Measurements from ENCODE around the gene TSSK2.
"Not testable (repeated sequence)": the region's sequence is repeated elsewhere in the genome, so short reads cannot be mapped to it uniquely, and the experiment has no call there.

Gene TSSK2

DNA sequence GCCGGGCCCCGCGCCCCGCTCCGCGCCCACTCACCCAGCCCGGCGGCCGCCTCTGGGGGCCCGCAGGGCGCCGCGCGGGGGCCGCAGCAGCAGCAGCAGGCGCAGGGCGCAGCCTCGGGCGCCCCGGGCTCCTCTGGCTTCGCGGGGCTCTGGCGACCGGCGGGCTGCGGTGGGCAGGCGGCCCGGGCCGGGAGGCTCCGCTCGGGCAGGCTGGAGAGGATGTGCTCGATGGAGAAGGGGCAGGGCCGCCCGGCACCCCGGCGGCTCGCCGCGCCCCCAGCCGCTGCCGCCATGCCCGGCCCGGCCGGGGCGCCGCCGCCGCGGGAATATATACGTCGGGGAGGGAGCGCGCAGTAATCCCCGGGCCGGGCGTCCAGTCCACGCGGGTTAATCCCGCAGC lies 18.9 kb downstream of the TSSK2 start, which contains the start of gene GSC2:
Gene GSC2, minus strand, starts transcription at position 302 of the 400 bp plus-strand sequence. Its CDS starts 9 bp downstream, at position 293.
- Histone ChIP-seq H3K4me3 (ENCODE audit: low read depth in 1 of 2, low read length in 1 of 2) (peak within 1 kb of the TSS; percentile 2 to 12), H3K4me1 (ENCODE audit: control insufficient read depth in 1 of 2, insufficient read depth in 1 of 2, low read depth in 1 of 2, low read length in 1 of 2) (peaks cover 8 to 18% of the 10 kb centered on the region in 2 experiments), H3K27me3 (peaks cover 90% of the 10 kb centered on the region)

DNA sequence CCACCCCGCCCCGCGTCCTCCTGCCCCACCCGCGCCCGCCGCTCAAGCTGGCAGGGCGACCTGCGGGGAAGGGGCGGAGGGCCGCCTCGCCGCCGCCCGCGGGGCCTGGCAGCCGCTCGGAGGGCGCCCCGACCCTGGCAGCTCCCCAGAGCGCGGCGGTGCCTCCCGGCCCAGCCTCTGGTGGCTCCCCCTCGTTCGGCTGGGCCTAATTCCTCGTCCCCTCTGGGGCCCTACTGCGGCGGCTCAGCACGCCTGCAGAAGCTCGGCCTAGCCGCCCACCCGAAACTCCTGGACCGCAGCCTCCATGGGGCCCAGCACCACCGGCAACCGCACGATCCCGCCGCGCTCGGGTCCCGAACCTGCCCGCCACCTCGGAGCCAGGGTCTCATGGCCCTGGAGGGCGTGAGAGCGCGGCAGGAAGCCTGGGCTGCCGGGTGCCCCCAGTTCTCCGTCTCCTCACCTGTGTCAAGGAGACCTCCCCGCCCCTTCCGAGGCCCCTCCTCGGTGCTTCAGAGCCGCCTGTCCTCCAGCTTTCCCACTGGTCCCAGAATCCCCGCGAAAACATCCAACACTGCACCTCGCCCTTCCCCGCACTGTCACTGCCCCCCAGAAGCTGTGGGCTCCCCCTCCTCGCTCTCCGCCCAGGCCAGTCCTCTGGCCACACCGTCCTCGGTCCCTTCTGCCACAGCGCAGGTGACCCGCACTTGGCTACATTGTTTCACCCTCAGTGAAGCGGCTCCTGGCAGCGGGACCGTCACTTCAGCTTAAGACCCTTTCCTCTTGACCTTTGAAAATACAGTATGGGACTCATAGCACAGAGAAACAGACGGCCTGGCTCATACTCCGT lies 19.6 kb downstream of the TSSK2 start:
- H3K36me3 ChIP-seq: no peaks in the 10 kb centered on the region

More for the DNA sequence above, 18.9 kb downstream of the TSSK2 start, which contains the start of gene GSC2:
- TF ChIP-seq, protein P1, sequence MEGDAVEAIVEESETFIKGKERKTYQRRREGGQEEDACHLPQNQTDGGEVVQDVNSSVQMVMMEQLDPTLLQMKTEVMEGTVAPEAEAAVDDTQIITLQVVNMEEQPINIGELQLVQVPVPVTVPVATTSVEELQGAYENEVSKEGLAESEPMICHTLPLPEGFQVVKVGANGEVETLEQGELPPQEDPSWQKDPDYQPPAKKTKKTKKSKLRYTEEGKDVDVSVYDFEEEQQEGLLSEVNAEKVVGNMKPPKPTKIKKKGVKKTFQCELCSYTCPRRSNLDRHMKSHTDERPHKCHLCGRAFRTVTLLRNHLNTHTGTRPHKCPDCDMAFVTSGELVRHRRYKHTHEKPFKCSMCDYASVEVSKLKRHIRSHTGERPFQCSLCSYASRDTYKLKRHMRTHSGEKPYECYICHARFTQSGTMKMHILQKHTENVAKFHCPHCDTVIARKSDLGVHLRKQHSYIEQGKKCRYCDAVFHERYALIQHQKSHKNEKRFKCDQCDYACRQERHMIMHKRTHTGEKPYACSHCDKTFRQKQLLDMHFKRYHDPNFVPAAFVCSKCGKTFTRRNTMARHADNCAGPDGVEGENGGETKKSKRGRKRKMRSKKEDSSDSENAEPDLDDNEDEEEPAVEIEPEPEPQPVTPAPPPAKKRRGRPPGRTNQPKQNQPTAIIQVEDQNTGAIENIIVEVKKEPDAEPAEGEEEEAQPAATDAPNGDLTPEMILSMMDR (IDR thresholded peaks at IDR 0.05): no peak
- H3K9me3 ChIP-seq: no peaks in the 10 kb centered on the region
- H3K27ac ChIP-seq: no peak within 1 kb of the TSS
- no peaks in the 10 kb centered on the region for H3K36me3 ChIP-seq

DNA sequence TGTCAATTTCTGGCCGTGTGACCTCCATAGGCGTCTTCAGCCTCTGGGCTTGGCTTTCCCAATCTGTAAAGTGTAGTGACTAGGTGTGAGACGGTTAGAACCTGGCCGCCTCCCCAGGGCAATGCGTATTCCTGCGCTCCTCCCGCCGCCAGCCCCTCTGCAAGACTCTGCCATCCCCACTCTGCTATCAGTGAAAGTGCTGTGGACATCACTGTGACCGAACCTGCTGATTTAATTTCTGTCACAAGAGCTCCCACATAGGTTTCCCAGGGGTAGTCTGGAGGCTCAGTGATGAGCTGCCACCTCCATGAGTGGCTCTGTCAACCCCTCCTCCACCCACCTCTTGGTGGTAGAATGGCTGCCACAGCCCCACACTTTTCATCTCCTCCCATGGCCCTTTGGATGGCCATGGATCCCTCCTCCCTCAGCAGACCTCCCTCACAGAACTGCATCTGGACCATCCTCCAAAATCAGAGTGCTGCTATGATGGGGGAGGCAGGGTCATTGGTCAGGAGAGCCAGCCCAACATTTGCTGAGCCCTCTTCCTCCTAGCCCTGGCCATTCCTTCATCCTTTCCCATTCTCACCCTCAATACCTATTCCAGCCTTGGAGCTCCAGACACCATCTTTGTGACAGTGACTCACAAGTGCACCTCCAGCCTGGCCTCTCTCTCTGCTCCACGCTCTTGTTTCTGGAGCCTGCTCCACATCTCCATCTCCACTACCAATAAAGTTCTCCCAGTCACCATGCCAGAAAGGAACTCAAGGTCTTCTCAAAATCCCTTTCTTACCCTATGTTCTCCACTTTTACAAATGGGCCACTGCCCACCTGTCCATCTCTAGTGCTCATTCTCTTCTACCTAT lies 20.5 kb downstream of the TSSK2 start:
- Histone ChIP-seq H3K36me3 (no peaks in the 10 kb centered on the region), H3K4me3 (ENCODE audit: low read depth in 1 of 2, low read length in 1 of 2) (no peak overlapping the region), H3K9me3 (no peaks in the 10 kb centered on the region), H3K27ac (no peak overlapping the region), H3K4me1 (ENCODE audit: control insufficient read depth in 1 of 2, insufficient read depth in 1 of 2, low read depth in 1 of 2, low read length in 1 of 2) (peaks cover 7 to 18% of the 10 kb centered on the region in 2 experiments), H3K27me3 (peaks cover 95% of the 10 kb centered on the region)
- TF ChIP-seq, protein P1 (IDR thresholded peaks at IDR 0.05): no peak

More for the DNA sequence above, 19.6 kb downstream of the TSSK2 start:
- peaks cover 97% of the 10 kb centered on the region for H3K27me3 ChIP-seq
- H3K9me3 ChIP-seq: no peaks in the 10 kb centered on the region
- no peak overlapping the region for H3K27ac ChIP-seq
- TF ChIP-seq, protein P1 (IDR thresholded peaks at IDR 0.05): no peak
- H3K4me1 ChIP-seq (ENCODE audit: control insufficient read depth in 1 of 2, insufficient read depth in 1 of 2, low read depth in 1 of 2, low read length in 1 of 2): peaks cover 7 to 18% of the 10 kb centered on the region in 2 experiments
- H3K4me3 ChIP-seq (ENCODE audit: low read depth in 1 of 2, low read length in 1 of 2): no peak overlapping the region

DNA sequence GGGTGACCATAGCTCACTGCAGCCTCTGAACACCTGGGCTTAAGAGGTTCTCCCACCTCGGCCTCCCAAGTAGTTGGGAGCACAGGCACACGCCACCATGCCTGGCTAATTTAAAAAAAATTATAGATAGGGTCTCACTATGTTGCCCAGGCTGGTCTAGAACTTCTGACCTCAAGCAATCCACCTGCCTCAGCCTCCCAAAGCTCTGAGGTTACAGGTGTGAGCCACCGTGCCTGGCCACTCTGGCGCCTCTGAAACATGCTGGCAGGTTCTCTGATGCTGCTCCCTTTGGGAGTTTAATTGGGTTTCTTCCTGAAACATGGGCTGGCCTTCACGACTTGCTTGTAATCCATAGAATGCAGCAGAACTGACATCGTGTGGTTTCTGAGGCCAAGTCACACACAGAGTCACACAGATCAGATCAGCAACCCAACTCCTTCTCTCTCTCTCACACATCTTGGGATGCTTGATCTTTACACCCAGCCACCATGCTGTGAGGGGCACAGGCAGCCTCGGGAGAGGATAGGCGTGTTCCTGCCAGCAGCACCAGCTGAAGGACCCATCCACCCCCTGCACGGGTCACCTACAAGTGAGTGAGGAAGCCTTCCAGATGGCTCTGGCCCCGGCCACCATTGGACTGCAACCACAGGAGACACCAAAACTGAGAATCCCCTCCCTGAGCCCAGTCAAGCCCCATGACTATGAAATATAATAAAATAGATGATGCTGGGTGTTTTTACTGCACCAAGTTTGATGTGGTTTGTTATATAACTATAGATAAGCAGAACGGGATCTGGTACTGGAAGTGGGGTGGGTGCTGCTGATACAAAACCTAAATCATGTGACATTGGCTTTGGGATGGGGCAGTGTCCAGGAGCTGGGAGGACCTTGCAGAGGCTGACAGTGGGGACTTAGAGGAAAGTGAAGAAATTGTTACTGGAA lies 22.1 kb downstream of the TSSK2 start:
- TF ChIP-seq, protein P1 (IDR thresholded peaks at IDR 0.05): no peak
- Histone ChIP-seq H3K4me3 (ENCODE audit: low read depth in 1 of 2, low read length in 1 of 2) (no peak overlapping the region), H3K36me3 (no peaks in the 10 kb centered on the region), H3K27me3 (peaks cover 88% of the 10 kb centered on the region), H3K4me1 (ENCODE audit: control insufficient read depth in 1 of 2, insufficient read depth in 1 of 2, low read depth in 1 of 2, low read length in 1 of 2) (peaks cover 7 to 18% of the 10 kb centered on the region in 2 experiments), H3K27ac (no peak overlapping the region), H3K9me3 (no peaks in the 10 kb centered on the region)

DNA sequence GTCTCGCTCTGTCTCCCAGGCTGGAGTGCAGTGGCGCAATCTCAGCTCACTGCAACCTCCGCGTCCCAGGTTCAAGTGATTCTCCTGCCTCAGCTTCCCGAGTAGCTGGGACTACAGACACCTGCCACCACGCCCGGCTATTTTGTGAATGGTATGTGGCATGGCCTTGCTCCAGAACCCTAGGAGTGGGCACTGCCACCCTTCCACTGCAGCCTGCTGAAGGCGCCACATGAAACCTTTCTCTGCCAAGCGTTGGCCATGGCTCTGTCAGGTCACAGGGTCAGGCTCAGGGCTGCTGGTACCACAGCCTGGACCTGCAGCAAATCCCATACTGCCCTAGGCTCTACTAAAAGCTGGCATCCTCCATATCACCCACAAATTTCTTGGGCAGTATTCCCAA lies 25.0 kb downstream of the TSSK2 start:
- not testable (repeated sequence) for H3K9me3 ChIP-seq; H3K4me1 ChIP-seq (ENCODE audit: control insufficient read depth in 1 of 2, insufficient read depth in 1 of 2, low read depth in 1 of 2, low read length in 1 of 2); H3K4me3 ChIP-seq (ENCODE audit: low read depth in 1 of 2, low read length in 1 of 2); H3K27ac ChIP-seq; H3K36me3 ChIP-seq
- peaks cover 65% of the 10 kb centered on the region for H3K27me3 ChIP-seq

DNA sequence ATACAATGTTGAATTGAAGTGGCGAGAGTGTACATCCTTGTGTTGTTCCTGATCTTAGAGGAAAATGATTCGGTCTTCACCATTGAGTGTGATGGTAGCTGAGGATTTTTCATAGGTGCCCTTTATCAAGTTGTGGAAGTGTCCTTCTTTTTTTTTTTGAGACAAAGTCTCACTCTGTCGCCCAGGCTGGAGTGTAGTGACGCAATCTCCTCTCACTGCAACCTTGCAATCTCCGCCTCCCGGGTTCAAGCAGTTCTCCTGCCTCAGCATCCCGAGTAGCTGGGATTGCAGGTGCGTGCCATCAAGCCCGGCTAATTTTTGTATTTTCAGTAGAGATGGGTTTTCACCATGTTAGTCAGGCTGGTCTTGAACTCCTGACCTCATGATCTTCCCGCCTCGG lies 27.5 kb downstream of the TSSK2 start:
- H3K27ac ChIP-seq; H3K4me1 ChIP-seq (ENCODE audit: control insufficient read depth in 1 of 2, insufficient read depth in 1 of 2, low read depth in 1 of 2, low read length in 1 of 2); H3K9me3 ChIP-seq; H3K36me3 ChIP-seq; H3K4me3 ChIP-seq (ENCODE audit: low read depth in 1 of 2, low read length in 1 of 2): not testable (repeated sequence)
- peaks cover 55% of the 10 kb centered on the region for H3K27me3 ChIP-seq

Data from neutrophil (primary cell).